Dermis microvascular lymphatic vessel endothelial cell (primary cell): Measurements from ENCODE around the gene FGF5. TPM values are rescaled to one million over a fixed set of nuclear protein-coding genes. Genes with fewer than 3 reads are reported as not detected.
"Not testable (repeated sequence)": the region's sequence is repeated elsewhere in the genome, so short reads cannot be mapped to it uniquely, and the experiment has no call there.

Experiments
- DNase-seq, 2 donors: peaks; one replicate each; pipeline versions ENCODE4 v3.0.0 to v3.0.0-alpha.2; 2010; ENCODE audit warnings: low read depth in 2 of 2
- total RNA-seq: library from RNA; depleted of rRNA; stranded (reverse); fragments of >200 nt; gene quantifications from 2 replicates; pipeline ENCODE4 v1.2.1, GENCODE V29; 2014

Gene FGF5
- total RNA-seq, 1 donor from 2014 or later: 0.13 TPM

DNA sequence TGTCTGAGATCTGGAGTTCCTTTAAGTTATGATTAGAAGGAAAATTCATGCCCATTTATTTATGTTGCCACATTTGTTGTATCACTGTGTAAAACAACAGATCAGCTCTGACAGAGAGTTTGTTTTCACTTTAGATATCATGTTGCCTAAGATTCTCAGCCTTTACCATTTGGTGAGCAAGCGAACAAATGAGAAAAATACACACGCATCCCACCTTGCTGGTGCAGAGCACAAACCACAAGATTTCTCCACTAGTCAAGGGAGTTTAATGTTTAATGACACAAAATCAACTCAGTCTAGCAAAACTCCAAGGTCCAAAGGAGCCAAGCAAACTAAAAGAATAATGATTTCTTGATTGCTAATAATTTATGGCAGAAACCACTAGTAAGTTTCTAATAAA lies 27.7 kb downstream of the FGF5 start:
- DNase-seq: no peak

- no peak for DNase-seq
Measured at GRCh38 chr4:80295336-80295735, 28.9 kb downstream of the FGF5 start.

DNA sequence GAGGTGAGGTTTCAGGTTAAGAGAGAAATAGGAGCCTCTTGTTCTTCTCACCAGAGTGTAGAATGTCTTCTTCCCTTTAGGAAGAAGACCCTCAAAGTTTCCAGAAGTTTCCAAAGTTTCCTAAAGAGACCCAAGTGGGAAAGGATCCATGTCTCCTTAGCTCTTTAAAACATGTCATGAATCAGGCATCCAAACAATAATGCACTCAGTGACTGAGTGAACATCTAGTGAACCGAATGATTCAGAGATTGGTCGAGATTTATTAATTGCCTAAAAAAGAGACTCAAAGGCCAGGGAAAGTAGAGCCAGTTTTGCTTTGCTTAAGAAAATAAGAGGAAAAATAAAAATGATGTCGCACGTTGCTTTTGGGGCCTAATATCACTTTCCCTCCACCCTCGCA lies 29.4 kb downstream of the FGF5 start:
- no peak for DNase-seq

DNA sequence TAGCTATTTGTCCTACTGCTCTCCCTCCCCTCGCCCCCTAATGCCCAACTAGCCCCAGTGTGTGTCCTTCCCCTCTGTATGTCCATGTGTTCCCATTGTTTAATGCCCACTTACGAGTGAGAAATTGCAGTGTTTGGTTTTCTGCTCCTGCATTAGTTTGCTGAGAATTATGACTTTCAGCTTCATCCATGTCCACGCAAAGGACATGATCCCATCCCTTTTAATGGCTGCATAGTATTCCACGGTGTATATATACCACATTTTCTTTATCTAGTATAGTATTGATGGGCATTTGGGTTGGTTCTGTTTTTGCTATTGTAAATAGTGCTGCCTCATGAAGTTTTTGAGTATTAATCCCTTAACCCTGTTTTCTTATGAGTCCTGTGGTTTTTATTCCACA lies 35.4 kb downstream of the FGF5 start:
- no peak for DNase-seq

DNA sequence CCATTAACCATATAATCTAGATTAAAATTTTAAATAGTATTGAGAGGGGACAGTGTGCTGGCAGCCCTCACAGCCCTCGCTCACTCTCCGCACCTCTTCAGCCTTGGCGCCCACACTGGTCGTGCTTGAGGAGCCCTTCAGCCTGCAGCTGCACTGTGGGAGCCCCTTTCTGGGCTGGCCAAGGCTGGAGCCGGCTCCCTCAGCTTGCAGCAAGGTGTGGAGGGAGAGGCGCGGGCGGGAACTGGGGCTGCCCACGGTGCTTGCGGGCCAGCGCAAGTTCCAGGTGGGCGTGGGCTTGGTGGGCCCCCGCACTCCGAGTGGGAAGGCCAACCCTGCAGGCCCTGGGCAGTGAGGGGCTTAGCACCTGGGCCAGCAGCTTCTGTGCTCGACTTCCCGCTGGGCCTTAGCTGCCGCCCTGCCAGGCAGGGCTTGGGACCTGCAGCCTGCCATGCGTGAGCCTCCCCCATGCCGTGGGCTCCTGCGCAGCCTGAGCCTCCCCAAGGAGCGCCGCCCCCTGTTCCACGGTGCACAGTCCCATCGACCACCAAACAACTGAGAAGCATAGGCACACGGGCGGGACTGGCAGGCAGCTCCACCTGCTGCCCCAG lies 36.3 kb downstream of the FGF5 start:
- no peak for DNase-seq

- DNase-seq: no peak
Measured at GRCh38 chr4:80305466-80305865, 39.0 kb downstream of the FGF5 start.

- DNase-seq: peak in 1 of 2 donors; percentile 66
Measured at GRCh38 chr4:80306260-80306659, 39.8 kb downstream of the FGF5 start.

DNA sequence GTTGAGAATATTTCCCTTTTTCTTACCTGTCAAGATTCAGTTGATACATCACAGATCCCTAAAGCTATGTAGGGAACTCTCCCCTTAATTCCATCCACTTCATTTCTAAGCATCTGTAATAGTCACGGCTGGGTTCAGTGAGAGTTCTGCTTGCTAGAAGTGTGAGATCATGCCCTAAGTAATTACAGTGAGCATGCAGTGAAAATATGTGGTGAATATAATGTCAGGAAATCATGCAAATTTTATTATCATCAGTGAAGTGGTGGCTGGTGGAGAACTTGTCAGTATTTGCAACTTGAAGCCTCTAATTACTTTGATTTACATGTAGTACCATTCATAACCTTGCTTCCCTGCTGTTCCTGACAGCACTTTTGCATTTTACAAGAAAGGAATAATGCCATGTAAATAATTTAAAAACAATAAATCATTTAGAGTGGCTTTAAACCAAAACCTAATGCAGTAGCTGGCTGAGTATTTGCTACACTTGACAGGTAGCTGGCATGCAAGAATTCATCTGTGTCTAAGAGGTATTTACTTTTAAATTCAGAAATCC lies 40.8 kb downstream of the FGF5 start:
- peak in 1 of 2 donors; percentile 58 for DNase-seq

DNA sequence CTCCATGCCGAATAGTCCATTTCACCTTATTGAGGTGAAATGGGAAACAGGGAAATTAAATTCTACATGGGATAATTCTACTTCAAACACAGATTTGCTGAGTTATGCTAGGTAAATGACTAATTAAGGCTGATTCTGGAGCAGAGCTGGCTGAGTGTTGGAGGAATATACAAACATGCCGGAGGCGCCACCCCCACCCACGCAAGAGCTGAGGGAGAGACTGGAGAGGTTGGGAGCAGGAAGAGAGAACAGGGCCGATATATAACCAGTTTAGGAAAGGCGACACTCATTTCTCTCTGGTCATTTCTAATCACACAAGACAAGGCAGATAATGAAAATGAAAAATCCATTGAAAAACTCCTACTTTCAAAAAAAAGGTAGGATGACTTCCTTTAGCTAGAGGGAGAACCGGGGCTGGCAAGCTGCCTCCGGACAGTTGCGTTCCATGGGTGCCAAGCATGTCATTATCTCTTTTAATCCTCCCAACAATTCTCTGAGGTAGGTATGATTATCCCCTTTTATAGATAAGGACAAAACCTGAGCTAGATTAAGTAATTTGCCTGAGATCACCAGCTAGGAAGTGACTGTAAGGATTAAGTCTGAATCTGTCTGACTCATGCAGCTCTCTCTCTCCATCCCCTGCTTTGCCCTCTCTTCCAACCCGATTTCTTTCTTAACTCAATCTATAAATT lies 41.5 kb downstream of the FGF5 start:
- DNase-seq: peak in 1 of 2 donors; percentile 36

DNA sequence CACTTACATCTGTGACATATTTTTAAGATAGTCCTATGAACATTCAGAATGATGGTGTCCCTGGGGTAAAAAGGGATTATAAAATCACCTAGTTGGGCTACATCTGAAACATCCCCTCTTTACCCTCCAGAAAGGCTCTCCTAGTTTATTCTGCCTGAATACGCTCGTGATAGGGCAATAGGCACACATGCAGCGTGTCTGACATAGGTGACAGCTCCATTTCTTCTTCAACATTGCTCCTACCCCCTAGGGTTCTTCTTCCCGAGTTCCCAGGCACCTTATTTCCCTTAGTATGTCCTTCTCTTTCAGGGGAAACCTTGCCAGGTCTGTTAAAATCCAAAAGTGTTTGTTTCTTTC lies 42.0 kb downstream of the FGF5 start:
- no peak for DNase-seq

DNA sequence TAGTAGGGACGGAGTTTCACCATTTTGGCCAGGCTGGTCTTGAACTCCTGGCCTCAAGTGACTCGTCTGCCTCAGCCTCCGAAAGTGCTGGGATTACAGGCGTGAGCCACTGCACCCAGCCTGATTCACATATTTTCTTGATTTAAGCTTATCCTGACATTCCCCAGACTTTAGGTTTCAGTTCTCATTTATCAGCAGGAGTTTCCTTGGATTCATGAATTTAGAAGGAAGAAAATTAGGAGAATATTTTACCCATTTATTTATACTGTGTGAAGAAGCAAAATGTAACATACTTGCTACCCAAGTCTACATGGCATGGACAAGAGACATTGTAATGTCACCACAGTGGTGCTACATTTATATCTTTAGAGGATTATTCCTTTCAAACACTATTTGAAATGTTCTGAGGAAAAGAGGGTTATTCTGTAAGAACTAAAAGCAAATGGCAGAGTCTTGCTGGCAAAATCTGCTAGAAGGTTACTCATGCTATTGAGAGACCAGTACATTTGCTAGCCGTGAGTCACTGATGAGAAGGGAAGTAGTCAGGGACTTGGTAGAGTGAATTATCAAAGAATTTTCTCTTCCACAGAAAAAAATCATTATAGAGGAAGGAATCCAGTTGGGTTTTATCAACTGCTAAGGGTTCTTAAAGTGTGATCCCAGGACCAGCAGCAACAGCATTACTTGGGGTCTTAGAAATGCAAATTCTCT lies 43.0 kb downstream of the FGF5 start:
- DNase-seq: peak in 1 of 2 donors; percentile 72

DNA sequence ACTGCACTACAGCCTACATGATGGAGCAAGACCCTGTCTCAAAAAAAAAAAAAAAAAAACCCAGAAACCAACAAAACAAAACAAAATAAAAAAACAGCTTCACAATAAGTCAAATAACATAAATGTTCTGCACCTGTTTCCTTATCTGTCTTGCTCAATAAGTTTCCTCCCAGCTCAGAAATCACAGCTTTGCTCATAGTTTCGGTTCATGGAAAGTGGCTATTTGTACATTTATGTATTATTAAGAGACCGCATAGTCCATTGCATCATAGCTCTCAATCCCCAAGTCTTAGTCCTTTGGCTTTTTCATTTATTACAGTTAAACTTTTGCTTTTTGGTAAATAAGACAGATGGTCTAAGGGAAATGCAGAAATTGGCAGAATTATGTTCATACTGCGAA lies 44.7 kb downstream of the FGF5 start:
- DNase-seq: no peak

GRCh38 chr4:80312124-80312523 lies 45.7 kb downstream of the FGF5 start:
- DNase-seq: no peak

GRCh38 chr4:80313627-80314026 lies 47.2 kb downstream of the FGF5 start:
- no peak for DNase-seq

DNA sequence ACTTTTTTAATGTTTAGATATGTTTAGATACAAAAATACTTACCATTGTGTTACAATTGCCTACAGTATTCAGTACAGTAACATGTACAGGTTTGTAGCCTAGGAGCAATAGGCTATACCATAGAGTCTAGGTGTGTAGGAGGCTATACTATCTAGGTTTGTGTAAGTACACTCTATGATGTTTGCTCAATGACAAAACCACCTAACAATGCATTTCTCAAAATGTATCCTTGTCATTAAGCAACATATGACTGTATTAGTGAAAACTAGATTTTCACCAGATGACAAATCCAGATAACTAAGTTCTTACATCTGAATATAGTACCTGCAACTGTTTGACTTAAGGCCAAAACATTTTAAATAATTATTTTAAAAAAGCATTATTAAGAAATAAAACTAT lies 49.4 kb downstream of the FGF5 start:
- DNase-seq: not testable (repeated sequence)

DNA sequence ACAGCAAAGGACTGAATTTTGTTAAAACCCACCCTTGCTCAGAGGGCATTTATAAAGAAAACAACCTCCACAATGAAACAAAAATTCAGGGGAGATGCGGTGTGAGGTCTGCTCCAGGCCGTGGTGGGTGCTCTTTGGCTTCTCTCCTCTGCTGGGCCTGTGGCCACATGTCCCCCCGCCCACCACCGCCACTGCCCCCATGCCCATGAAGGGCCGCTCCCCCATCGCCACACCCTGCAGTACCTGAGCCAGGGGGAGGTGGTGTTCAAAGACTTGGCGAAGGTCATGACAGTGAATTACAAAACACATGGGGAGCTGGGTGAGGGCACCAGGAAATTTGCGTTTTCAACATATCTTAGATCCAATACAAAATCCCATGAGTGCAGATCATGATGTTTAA lies 54.9 kb downstream of the FGF5 start:
- DNase-seq: no peak

DNA sequence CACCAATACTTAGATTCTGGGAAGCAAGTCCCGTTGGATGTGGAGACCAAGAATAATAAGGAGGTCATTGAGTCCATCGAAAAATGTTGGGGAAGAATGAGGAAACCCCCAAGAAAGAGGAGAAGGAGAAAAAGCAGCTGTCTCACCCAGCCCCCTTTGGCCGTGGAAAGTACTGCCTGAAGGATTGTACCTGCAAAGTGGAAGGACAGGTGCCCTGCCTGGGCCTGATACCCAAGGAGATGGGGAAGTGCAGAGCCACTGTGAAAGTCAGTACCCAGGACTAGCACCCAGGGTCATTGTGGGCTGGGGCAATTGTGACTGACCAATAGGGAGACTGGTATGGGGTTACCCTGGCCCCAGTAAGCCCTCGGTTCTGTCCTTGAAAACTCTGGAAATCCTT lies 55.3 kb downstream of the FGF5 start:
- DNase-seq: no peak

GRCh38 chr4:80322716-80323115 lies 56.3 kb downstream of the FGF5 start:
- peak in 1 of 2 donors; percentile 49 for DNase-seq

DNA sequence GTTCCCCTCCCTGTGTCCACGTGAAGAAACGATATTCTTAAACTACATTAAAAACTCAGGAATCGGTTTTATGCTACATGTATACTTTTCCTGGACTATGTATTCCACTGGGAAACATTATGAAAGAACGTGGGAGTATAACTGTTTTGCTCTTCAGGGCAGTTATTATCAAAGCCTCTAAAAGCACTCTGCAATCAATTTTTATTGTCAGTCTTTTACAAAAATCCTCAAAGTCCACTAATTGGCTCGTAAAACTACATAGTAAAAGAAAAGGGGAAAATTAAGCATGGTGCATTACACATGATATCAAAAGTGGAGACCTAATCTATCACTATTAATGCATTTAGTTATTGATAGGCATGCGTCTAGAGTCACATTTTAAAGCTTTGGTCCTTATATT lies 57.7 kb downstream of the FGF5 start:
- DNase-seq: no peak

DNA sequence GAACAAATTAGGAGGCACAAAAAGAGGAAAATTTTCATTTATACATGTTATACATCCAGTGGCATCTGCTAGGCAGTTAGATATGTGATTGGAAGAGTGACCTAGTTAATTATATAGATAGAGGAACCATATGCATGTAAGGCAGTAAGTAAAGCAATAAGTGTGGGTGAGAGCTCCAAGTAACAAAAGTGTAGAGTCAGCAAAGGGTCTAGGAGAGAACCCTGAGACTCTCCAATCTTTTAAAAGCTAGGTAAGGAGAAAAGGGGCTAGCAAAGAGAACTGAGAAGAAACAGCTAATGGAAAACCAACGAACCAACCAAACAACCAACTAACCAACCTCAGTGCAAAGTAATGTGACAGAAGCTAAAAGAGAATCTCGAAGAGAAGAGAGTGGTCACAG lies 65.2 kb downstream of the FGF5 start:
- no peak for DNase-seq

DNA sequence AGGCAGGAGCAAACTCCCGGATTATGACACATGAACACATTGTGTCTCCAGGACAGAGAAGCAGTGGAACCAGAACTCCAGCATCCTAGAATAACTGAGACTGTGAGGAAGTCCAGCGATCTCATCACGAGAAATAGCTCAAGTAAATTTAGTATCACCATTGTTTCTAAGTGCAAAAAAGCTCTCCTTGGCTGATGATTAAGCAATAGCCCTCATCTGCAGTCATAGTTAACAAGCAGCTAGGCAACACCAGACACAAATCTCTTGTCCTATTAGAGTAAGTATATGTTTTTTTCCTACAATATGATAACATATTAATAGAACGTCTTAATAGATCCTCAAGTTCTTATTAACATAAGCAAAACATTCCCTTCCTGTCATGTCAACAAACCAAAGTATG lies 66.7 kb downstream of the FGF5 start:
- no peak for DNase-seq

- DNase-seq: no peak
Measured at GRCh38 chr4:80334568-80334967, 68.1 kb downstream of the FGF5 start.

DNA sequence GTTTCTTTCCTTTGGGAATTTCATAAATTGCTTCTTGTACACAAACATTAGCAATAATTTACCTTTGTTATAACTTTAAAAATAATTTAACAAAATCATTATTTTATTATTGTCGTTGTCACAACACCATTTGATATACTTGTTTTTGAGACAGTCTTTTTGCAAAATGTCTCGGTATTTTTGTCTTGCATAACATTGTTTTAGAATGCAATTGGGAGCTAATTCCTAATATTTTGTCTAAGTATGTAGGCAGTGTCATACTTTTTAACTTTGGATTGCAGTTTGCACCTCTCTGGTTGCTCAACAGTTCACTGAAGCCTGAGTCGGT lies 68.7 kb downstream of the FGF5 start:
- no peak for DNase-seq
